Activated B cell treated with CpG ODN at 0.5 μM for 24 hours (primary cell): ENCODE data around the gene MGMT. TPM values are rescaled to one million over a fixed set of nuclear protein-coding genes. Genes with fewer than 3 reads are reported as not detected.

Experiments used
- ATAC-seq: fragments of 200-7000 bp; cut with Tn5 transposase; one replicate; pipeline ENCODE4 v1.10.0; 2021; ENCODE audit warnings: low read depth, mild to moderate bottlenecking, moderate library complexity
- CTCF ChIA-PET: fragments of 350-600 bp; sonication (Branson Sonifier 250); formaldehyde crosslinking; loops from one replicate; lab custom pipeline; 2021; ENCODE audit warnings: antibody characterized with exemption; lab: Charles Lee
- POLR2A ChIA-PET: fragments of 350-600 bp; sonication (Branson Sonifier 250); formaldehyde crosslinking; loops from one replicate; lab custom pipeline; 2021; ENCODE audit warnings: antibody characterized with exemption; lab: Charles Lee
- DNase-seq: peaks from one replicate; pipeline ENCODE4 v3.0.0; 2022
- H3K27ac Mint-ChIP-seq: one replicate; pipeline ENCODE4 v1.8.0; 2020; ENCODE audit warnings: mixed read lengths
- H3K27me3 Mint-ChIP-seq: one replicate; pipeline ENCODE4 v1.8.0; 2021; ENCODE audit warnings: mixed read lengths
- H3K36me3 Mint-ChIP-seq: one replicate; pipeline ENCODE4 v1.8.0; 2021; ENCODE audit warnings: low read depth, mixed read lengths
- H3K4me1 Mint-ChIP-seq: one replicate; pipeline ENCODE4 v1.8.0; 2021; ENCODE audit warnings: mixed read lengths
- H3K4me3 Mint-ChIP-seq: one replicate; pipeline ENCODE4 v1.8.0; 2020; ENCODE audit warnings: mild to moderate bottlenecking, mixed read lengths
- H3K9me3 Mint-ChIP-seq: one replicate; pipeline ENCODE4 v1.8.0; 2020; ENCODE audit warnings: mixed read lengths
- CTCF ChIP-seq: fragments of 200-600 bp; IDR thresholded peaks from one replicate; pipeline ENCODE4 v1.8.0; 2022; ENCODE audit warnings: antibody characterized with exemption, mild to moderate bottlenecking
- intact Hi-C: fragments of 100-400 bp; cut with micrococcal nuclease; formaldehyde crosslinking; loops from one replicate; pipeline ENCODE4 v1.15.1; 2024
- total RNA-seq: library from RNA; stranded (reverse); gene quantifications from 2 replicates; pipeline ENCODE4 v1.2.3, GENCODE V29; 2022

Gene MGMT
- total RNA-seq, 1 donor from 2014 or later: 25.8 TPM

GRCh38 chr10:129593953-129594352, 126.9 kb downstream of the MGMT start:
- CTCF ChIA-PET: no interaction called here
- TF ChIP-seq CTCF: no peak
- intact Hi-C loops: no loop called here
- Mint-ChIP-seq H3K27ac (no peak overlapping the region), H3K27me3 (no peaks in the 10 kb centered on the region), H3K4me1 (no peaks in the 10 kb centered on the region), H3K36me3 (peaks cover 40% of the 10 kb centered on the region), H3K4me3 (no peak overlapping the region), H3K9me3 (peaks cover 4% of the 10 kb centered on the region)
- DNase-seq (no peak), ATAC-seq (no peak)
- POLR2A ChIA-PET: no interaction called here

- no peak for TF ChIP-seq CTCF
- no peaks in the 10 kb centered on the region for H3K27me3 Mint-ChIP-seq
- H3K27ac Mint-ChIP-seq: no peak overlapping the region
- no peak overlapping the region for H3K4me3 Mint-ChIP-seq
- intact Hi-C loops: no loop called here
- DNase-seq: no peak
- H3K9me3 Mint-ChIP-seq: peaks cover 4% of the 10 kb centered on the region
- no peak for ATAC-seq
- POLR2A ChIA-PET: no interaction called here
- CTCF ChIA-PET: no interaction called here
- no peaks in the 10 kb centered on the region for H3K4me1 Mint-ChIP-seq
- H3K36me3 Mint-ChIP-seq: peaks cover 32% of the 10 kb centered on the region
Observed at GRCh38 chr10:129594811-129595210, 127.8 kb downstream of the MGMT start.

- H3K9me3 Mint-ChIP-seq: peaks cover 4% of the 10 kb centered on the region
- no peak overlapping the region for H3K4me3 Mint-ChIP-seq
- ChIA-PET CTCF (no interaction called here), POLR2A (no interaction called here)
- no peaks in the 10 kb centered on the region for H3K27me3 Mint-ChIP-seq
- no peak for ATAC-seq
- H3K4me1 Mint-ChIP-seq: peaks cover 12% of the 10 kb centered on the region
- no peak for DNase-seq
- no peak for TF ChIP-seq CTCF
- intact Hi-C loops: no loop called here
- H3K27ac Mint-ChIP-seq: no peak overlapping the region
- peaks cover 25% of the 10 kb centered on the region for H3K36me3 Mint-ChIP-seq
Observed at GRCh38 chr10:129598413-129598812, 131.4 kb downstream of the MGMT start.

GRCh38 chr10:129599160-129599559, 132.1 kb downstream of the MGMT start:
- ATAC-seq (no peak), DNase-seq (no peak)
- Mint-ChIP-seq H3K4me1 (peaks cover 17% of the 10 kb centered on the region), H3K27me3 (no peaks in the 10 kb centered on the region), H3K36me3 (peaks cover 19% of the 10 kb centered on the region), H3K9me3 (peaks cover 2% of the 10 kb centered on the region), H3K4me3 (no peak overlapping the region), H3K27ac (no peak overlapping the region)
- ChIA-PET CTCF (no interaction called here), POLR2A (no interaction called here)
- intact Hi-C loops: no loop called here
- no peak for TF ChIP-seq CTCF

- H3K27ac Mint-ChIP-seq: peak overlapping the region; percentile 30
- ChIA-PET POLR2A (interaction anchor here (1.3 kb wide), 1 partner anchor 134 kb away, joined by 8 read pairs; the partner anchor contains the start of gene MGMT), CTCF (no interaction called here)
- no peaks in the 10 kb centered on the region for H3K9me3 Mint-ChIP-seq
- H3K4me3 Mint-ChIP-seq: no peak overlapping the region
- ATAC-seq (peak; percentile 41), DNase-seq (no peak)
- H3K4me1 Mint-ChIP-seq: peaks cover 40% of the 10 kb centered on the region
- intact Hi-C loops: no loop called here
- no peak for TF ChIP-seq CTCF
- no peaks in the 10 kb centered on the region for H3K27me3 Mint-ChIP-seq
- H3K36me3 Mint-ChIP-seq: peaks cover 2% of the 10 kb centered on the region
Observed at GRCh38 chr10:129601737-129602136, 134.7 kb downstream of the MGMT start.
